PC-3 (cell line): ENCODE results near the gene IGSF22. TPM values are rescaled to one million over a fixed set of nuclear protein-coding genes. Genes with fewer than 3 reads are reported as not detected.

Source experiments
- ATAC-seq: fragments of 200-7000 bp; cut with Tn5 transposase; 2 replicates; pipeline ENCODE4 v1.9.1; 2020; ENCODE audit warnings: mild to moderate bottlenecking, moderate library complexity
- BruUV-seq: library from RNA; stranded (reverse); fragments of 400-500 nt; replicated peaks from 2 replicates; lab custom pipeline; 2021; lab: Mats Ljungman, UMichigan
- CTCF ChIA-PET: fragments of 300-600 bp; sonication (Branson Sonifier 250); formaldehyde crosslinking; loops from one replicate; lab custom pipeline; 2022; ENCODE audit warnings: antibody characterized with exemption; lab: Charles Lee
- POLR2A ChIA-PET: fragments of 300-600 bp; sonication (Branson Sonifier 250); formaldehyde crosslinking; loops from one replicate; lab custom pipeline; 2022; ENCODE audit warnings: antibody characterized with exemption; ENCODE audit not compliant: unreplicated experiment; lab: Charles Lee
- DNase-seq: peaks from one replicate; pipeline ENCODE4 v3.0.0-alpha.2; 2015
- H2AFZ ChIP-seq: fragments of 300-600 bp; sonication (generic); 2 replicates; pipeline ENCODE4 v1.6.0; 2016; ENCODE audit warnings: antibody characterized with exemption, low read length
- H3F3A ChIP-seq: fragments of 300-600 bp; sonication (generic); one replicate; pipeline ENCODE4 v1.6.0; 2017; ENCODE audit warnings: antibody characterized with exemption, low read length, control low read depth, mild to moderate bottlenecking; ENCODE audit not compliant: unreplicated experiment
- H3K27ac ChIP-seq: fragments of 300-600 bp; sonication (generic); 2 replicates; pipeline ENCODE4 v1.5.1; 2016; ENCODE audit warnings: mild to moderate bottlenecking, low read length
- H3K27me3 ChIP-seq: fragments of 300-600 bp; sonication (generic); 2 replicates; pipeline ENCODE4 v1.6.1; 2016; ENCODE audit warnings: low read length, mixed read lengths
- H3K36me3 ChIP-seq: fragments of 300-600 bp; sonication (generic); 2 replicates; pipeline ENCODE4 v1.6.1; 2016; ENCODE audit warnings: low read depth, mixed run types, low read length, mixed read lengths
- H3K4me1 ChIP-seq: fragments of 300-600 bp; sonication (generic); 2 replicates; pipeline ENCODE4 v1.5.1; 2016; ENCODE audit warnings: low read length; ENCODE audit not compliant: insufficient read depth
- H3K4me2 ChIP-seq: fragments of 300-600 bp; sonication (generic); 2 replicates; pipeline ENCODE4 v1.6.0; 2016; ENCODE audit warnings: low read length
- H3K4me3 ChIP-seq: fragments of 300-600 bp; sonication (generic); 2 replicates; pipeline ENCODE4 v1.5.1; 2016; ENCODE audit warnings: mild to moderate bottlenecking, low read length, mixed read lengths
- H3K79me2 ChIP-seq: fragments of 300-600 bp; sonication (generic); 2 replicates; pipeline ENCODE4 v1.6.1; 2017; ENCODE audit warnings: low read length, mixed read lengths
- H3K9ac ChIP-seq: fragments of 300-600 bp; sonication (generic); 2 replicates; pipeline ENCODE4 v1.6.0; 2016; ENCODE audit warnings: mild to moderate bottlenecking, low read length
- H3K9me2 ChIP-seq: fragments of 300-600 bp; sonication (generic); replicated peaks from 2 replicates; pipeline ENCODE4 v1.6.1; 2016; ENCODE audit warnings: mixed run types, low read length, mixed read lengths
- H3K9me3 ChIP-seq: fragments of 300-600 bp; sonication (generic); 2 replicates; pipeline ENCODE4 v1.6.1; 2016; ENCODE audit warnings: low read length, mixed read lengths
- H4K20me1 ChIP-seq: fragments of 300-600 bp; sonication (generic); 2 replicates; pipeline ENCODE4 v1.6.1; 2016; ENCODE audit warnings: low read length, mixed read lengths
- CTCF ChIP-seq: fragments of 300-600 bp; sonication (generic); conservative IDR thresholded peaks from 2 replicates; pipeline ENCODE4 v1.5.1; 2017; ENCODE audit warnings: antibody characterized with exemption, low read depth, mild to moderate bottlenecking, low read length
- EZH2 ChIP-seq: fragments of 300-600 bp; sonication (generic); IDR thresholded peaks from one replicate; pipeline ENCODE4 v1.6.1; 2017; ENCODE audit warnings: antibody characterized with exemption, mild to moderate bottlenecking, low read length; ENCODE audit not compliant: unreplicated experiment
- EZH2phosphoT487 ChIP-seq: fragments of 300-600 bp; sonication (generic); IDR thresholded peaks from 2 replicates; pipeline ENCODE4 v1.6.1; 2018; ENCODE audit warnings: mild to moderate bottlenecking, antibody characterized with exemption, low read length, borderline replicate concordance
- intact Hi-C: fragments of 100-400 bp; cut with micrococcal nuclease; formaldehyde crosslinking; loops from 2 replicates; pipeline ENCODE4 v1.9.0; 2023
- total RNA-seq: library from RNA; depleted of rRNA; stranded (reverse); fragments of >200 nt; gene quantifications from 2 replicates; pipeline ENCODE4 v1.2.3, GENCODE V29; 2014

IGSF22 gene
- total RNA-seq, 1 experiment from 2014 or later: not detected

GRCh38 chr11:18699269-18699596, 26.8 kb downstream of the IGSF22 start:
- no peaks in the 10 kb centered on the region for H3K9me2 ChIP-seq
- no peaks in the 10 kb centered on the region for H4K20me1 ChIP-seq
- ChIA-PET CTCF (no interaction called here), POLR2A (no interaction called here)
- H3K27me3 ChIP-seq: no peaks in the 10 kb centered on the region
- H3F3A ChIP-seq: no peaks in the 10 kb centered on the region
- H3K4me3 ChIP-seq: peak overlapping the region; percentile 82
- no peak for DNase-seq
- BruUV-seq: TSS peak; percentile 49
- H2AFZ ChIP-seq: peak overlapping the region; percentile 82
- intact Hi-C loops: loop anchor here (2.0 kb wide), 1 partner anchor 30 kb away; no protein-coding TSS in a partner anchor
- H3K4me1 ChIP-seq: peaks cover 17% of the 10 kb centered on the region
- H3K27ac ChIP-seq: no peak overlapping the region
- no peaks in the 10 kb centered on the region for H3K9me3 ChIP-seq
- H3K4me2 ChIP-seq: peak overlapping the region; percentile 98
- H3K79me2 ChIP-seq: no peaks in the 10 kb centered on the region
- TF ChIP-seq CTCF (no peak), EZH2 (no peak)
- H3K36me3 ChIP-seq: no peaks in the 10 kb centered on the region
- ATAC-seq: no peak
- peak overlapping the region; percentile 43; the same call in 1 of the 2 replicates for H3K9ac ChIP-seq

- H3K9me3 ChIP-seq: no peaks in the 10 kb centered on the region
- H3K27ac ChIP-seq: no peak within 1 kb of the TSS
- POLR2A ChIA-PET: no interaction called here
- intact Hi-C loops: loop anchor here (1.0 to 2.0 kb wide), 2 partner anchors 30 to 64 kb away; partner anchors contain the start of gene SPTY2D1
- no peak for TF ChIP-seq EZH2phosphoT487
- no peak for TF ChIP-seq CTCF
- no peak for TF ChIP-seq EZH2
- no peaks in the 10 kb centered on the region for H3K9me2 ChIP-seq
- no peaks in the 10 kb centered on the region for H4K20me1 ChIP-seq
- H3K4me2 ChIP-seq: peak within 1 kb of the TSS; percentile 98
- peak within 1 kb of the TSS; percentile 82 for H2AFZ ChIP-seq
- peak; percentile 83 for DNase-seq
- peak within 1 kb of the TSS; percentile 43; the same call in 1 of the 2 replicates for H3K9ac ChIP-seq
- H3K36me3 ChIP-seq: no peaks in the 10 kb centered on the region
- H3K4me3 ChIP-seq: peak within 1 kb of the TSS; percentile 82
- no TSS peak for BruUV-seq
- H3K4me1 ChIP-seq: peaks cover 17% of the 10 kb centered on the region
- no peaks in the 10 kb centered on the region for H3K27me3 ChIP-seq
- peak; percentile 91 for ATAC-seq
- CTCF ChIA-PET: interaction anchor here (0.5 kb wide), 2 partner anchors 19 to 967 kb away, joined by 3 to 4 read pairs; no protein-coding TSS in a partner anchor
- H3K79me2 ChIP-seq: no peaks in the 10 kb centered on the region
- no peaks in the 10 kb centered on the region for H3F3A ChIP-seq
Measured at GRCh38 chr11:18698341-18699268, 27.4 kb downstream of the IGSF22 start, which contains the start of gene TMEM86A. TMEM86A (plus strand) TSS chr11:18698779; CDS start chr11:18698887, 108 bp downstream.

- Histone ChIP-seq H3F3A (no peaks in the 10 kb centered on the region), H4K20me1 (no peaks in the 10 kb centered on the region), H3K27ac (no peak overlapping the region), H3K27me3 (no peaks in the 10 kb centered on the region), H2AFZ (peak overlapping the region; percentile 82; the same call in 1 of the 2 replicates), H3K36me3 (no peaks in the 10 kb centered on the region), H3K4me1 (peaks cover 17% of the 10 kb centered on the region), H3K79me2 (no peaks in the 10 kb centered on the region), H3K4me2 (peak overlapping the region; percentile 98; the same call in 1 of the 2 replicates), H3K9ac (no peak overlapping the region), H3K9me3 (no peaks in the 10 kb centered on the region), H3K4me3 (no peak overlapping the region), H3K9me2 (no peaks in the 10 kb centered on the region)
- CTCF ChIA-PET: no interaction called here
- no peak for DNase-seq
- TF ChIP-seq EZH2 (no peak), EZH2phosphoT487 (no peak), CTCF (no peak)
- POLR2A ChIA-PET: no interaction called here
- intact Hi-C loops: no loop called here
- BruUV-seq: no TSS peak
- no peak for ATAC-seq
Measured at GRCh38 chr11:18697576-18697975, 28.4 kb downstream of the IGSF22 start.
